HS-5 (cell line): Measurements from ENCODE around the gene ARPC4.
"Not testable (repeated sequence)": the region's sequence is repeated elsewhere in the genome, so short reads cannot be mapped to it uniquely, and the experiment has no call there.

Experiments used
- DNase-seq: peaks from one replicate; pipeline ENCODE4 v3.0.0-alpha.2; 2012; ENCODE audit warnings: low read depth

ARPC4 gene

GRCh38 chr3:9770276-9770812, 22.5 kb upstream of the ARPC4 start:
- no peak for DNase-seq

GRCh38 chr3:9771007-9771406, 21.9 kb upstream of the ARPC4 start:
- DNase-seq = not testable (repeated sequence)

- no peak for DNase-seq
Measured at GRCh38 chr3:9776896-9777693, 15.8 kb upstream of the ARPC4 start.

- no peak for DNase-seq
Measured at GRCh38 chr3:9777694-9778021, 15.2 kb upstream of the ARPC4 start.

GRCh38 chr3:9778143-9779074, 14.5 kb upstream of the ARPC4 start:
- peak; percentile 23 for DNase-seq

- no peak for DNase-seq
Measured at GRCh38 chr3:9779075-9779593, 13.7 kb upstream of the ARPC4 start.

- DNase-seq = no peak
Measured at GRCh38 chr3:9779721-9780457, 13.0 kb upstream of the ARPC4 start.

GRCh38 chr3:9780458-9780812, 12.4 kb upstream of the ARPC4 start:
- no peak for DNase-seq

- DNase-seq = no peak
Measured at GRCh38 chr3:9780910-9781309, 12.0 kb upstream of the ARPC4 start.

- no peak for DNase-seq
Measured at GRCh38 chr3:9781551-9781950, 11.3 kb upstream of the ARPC4 start.

- no peak for DNase-seq
Measured at GRCh38 chr3:9781978-9782603, 10.8 kb upstream of the ARPC4 start.

- no peak for DNase-seq
Measured at GRCh38 chr3:9782770-9783169, 10.1 kb upstream of the ARPC4 start.

- no peak for DNase-seq
Measured at GRCh38 chr3:9783954-9784353, 8.9 kb upstream of the ARPC4 start.

GRCh38 chr3:9784965-9785364, 7.9 kb upstream of the ARPC4 start:
- DNase-seq = no peak

GRCh38 chr3:9785602-9786001, 7.3 kb upstream of the ARPC4 start:
- DNase-seq = no peak

- no peak for DNase-seq
Measured at GRCh38 chr3:9786209-9786739, 6.6 kb upstream of the ARPC4 start.

- no peak for DNase-seq
Measured at GRCh38 chr3:9786825-9787669, 5.8 kb upstream of the ARPC4 start.

- DNase-seq = no peak
Measured at GRCh38 chr3:9787714-9788113, 5.2 kb upstream of the ARPC4 start.

- DNase-seq = no peak
Measured at GRCh38 chr3:9791127-9791526, 1.8 kb upstream of the ARPC4 start.

- no peak for DNase-seq
Measured at GRCh38 chr3:9791790-9792404, 985 bp upstream of the ARPC4 start.
